HepG2 (cell line): ENCODE data around the gene SHLD1. TPM values are rescaled to one million over a fixed set of nuclear protein-coding genes. Genes with fewer than 3 reads are reported as not detected.

Experiments
- AHR ChIP-seq: IDR thresholded peaks from 2 replicates; pipeline ENCODE4 v1.6.1; 2018; ENCODE audit warnings: missing genetic modification reagents, missing compliant biosample characterization
- CCAR2 ChIP-seq: fragments of 200-400 bp; formaldehyde crosslinking; optimal IDR thresholded peaks from 2 replicates; pipeline ENCODE3; 2018; ENCODE audit warnings: low read depth, mild to moderate bottlenecking, low read length, moderate library complexity
- FOXA1 ChIP-seq, 2 experiments: fragments of 450-650 bp in 1 of 2; sonication (generic) in 1 of 2; formaldehyde crosslinking in 1 of 2; IDR thresholded peaks; 2 replicates each; pipeline versions ENCODE4 v1.4.0 to v1.6.1; 2016 to 2020; ENCODE audit warnings: missing genetic modification reagents in 1 of 2
- IKZF4 ChIP-seq: sonication (generic); formaldehyde crosslinking; IDR thresholded peaks from 2 replicates; pipeline ENCODE4 v1.5.1; 2020; ENCODE audit warnings: borderline replicate concordance, mild to moderate bottlenecking, low read depth, missing genetic modification reagents; ENCODE audit errors: not compliant biosample characterization
- KAT7 ChIP-seq: IDR thresholded peaks from 2 replicates; pipeline ENCODE4 v1.6.1; 2018; ENCODE audit warnings: borderline replicate concordance, missing compliant biosample characterization
- KAT8 ChIP-seq: IDR thresholded peaks from 2 replicates; pipeline ENCODE4 v1.6.1; 2016; ENCODE audit warnings: missing genetic modification reagents, missing compliant biosample characterization
- LCORL ChIP-seq, 2 experiments: fragments of 450-650 bp in 1 of 2; sonication (generic) in 1 of 2; formaldehyde crosslinking in 1 of 2; IDR thresholded peaks; 2 replicates each; pipeline versions ENCODE4 v1.5.0 to v1.6.1; 2017 to 2020; ENCODE audit warnings: antibody characterized with exemption in 1 of 2, missing genetic modification reagents in 1 of 2
- MEIS1 ChIP-seq: sonication (generic); formaldehyde crosslinking; IDR thresholded peaks from 2 replicates; pipeline ENCODE4 v1.9.0; 2021; ENCODE audit warnings: mild to moderate bottlenecking, missing genetic modification reagents, moderate library complexity, borderline replicate concordance
- PAF1 ChIP-seq: IDR thresholded peaks from 2 replicates; pipeline ENCODE4 v1.6.1; 2016; ENCODE audit warnings: missing genetic modification reagents, missing compliant biosample characterization
- ZNF510 ChIP-seq: sonication (generic); formaldehyde crosslinking; IDR thresholded peaks from 2 replicates; pipeline ENCODE4 v1.4.0; 2020; ENCODE audit warnings: low read depth, mild to moderate bottlenecking, missing genetic modification reagents
- ZNF605 ChIP-seq: sonication (generic); formaldehyde crosslinking; IDR thresholded peaks from 2 replicates; pipeline ENCODE4 v1.8.0; 2022; ENCODE audit warnings: mild to moderate bottlenecking, missing genetic modification reagents
- ZNF619 ChIP-seq: sonication (generic); formaldehyde crosslinking; IDR thresholded peaks from 2 replicates; pipeline ENCODE4 v1.4.0; 2020; ENCODE audit warnings: mild to moderate bottlenecking, missing genetic modification reagents
- ZNF772 ChIP-seq: sonication (generic); formaldehyde crosslinking; IDR thresholded peaks from 2 replicates; pipeline ENCODE4 v1.5.0; 2020; ENCODE audit warnings: mild to moderate bottlenecking, missing genetic modification reagents
- ZNF891 ChIP-seq: sonication (generic); formaldehyde crosslinking; IDR thresholded peaks from 2 replicates; pipeline ENCODE4 v1.5.0; 2020; ENCODE audit warnings: mild to moderate bottlenecking, missing genetic modification reagents
- polyA plus RNA-seq, 8 experiments: library from polyadenylated mRNA; depleted of rRNA in 3 of 8; stranded (reverse) in 7 of 8; unstranded in 1 of 8; fragments of >200 nt; fragmentation: Illumina TruSeq in 4 of 8; extraction: Trizol in 4 of 8; gene quantifications; 2 replicates each; pipeline versions ENCODE4 v1.2.1 to v1.2.3, GENCODE V29; 2011 to 2016; ENCODE audit warnings: low read depth in 4 of 8, missing spikeins in 1 of 8, mixed read lengths in 1 of 8; ENCODE audit not compliant: insufficient read depth in 1 of 8
- total RNA-seq, 5 experiments: library from RNA; depleted of rRNA; stranded (reverse); fragments of >200 nt; fragmentation: Illumina TruSeq; extraction: Trizol; gene quantifications; 2 replicates each; pipeline ENCODE4 v1.2.3, GENCODE V29; 2016; ENCODE audit warnings: low read depth in 1 of 5
- TF ChIP-seq, protein P1 (sequence below): sonication (generic); formaldehyde crosslinking; conservative IDR thresholded peaks from 2 replicates; pipeline ENCODE4 v1.8.0; 2022; ENCODE audit warnings: low read depth, missing genetic modification reagents
- TF ChIP-seq, protein P2 (sequence below): sonication (generic); formaldehyde crosslinking; IDR thresholded peaks from one replicate; pipeline ENCODE4 v1.5.1; 2020; ENCODE audit warnings: mild to moderate bottlenecking, missing genetic modification reagents; ENCODE audit errors: not compliant biosample characterization
- TF ChIP-seq, protein P3 (sequence below): fragments of 450-650 bp; IDR thresholded peaks from 2 replicates; pipeline ENCODE4 v1.6.1; 2017; ENCODE audit warnings: mild to moderate bottlenecking

SHLD1 gene
- total and polyA plus RNA-seq, 2 of the 13 experiments (the other 11 are each of a cell fraction or from before 2014, with no cell fraction given): 8.9 to 10.0 TPM

DNA sequence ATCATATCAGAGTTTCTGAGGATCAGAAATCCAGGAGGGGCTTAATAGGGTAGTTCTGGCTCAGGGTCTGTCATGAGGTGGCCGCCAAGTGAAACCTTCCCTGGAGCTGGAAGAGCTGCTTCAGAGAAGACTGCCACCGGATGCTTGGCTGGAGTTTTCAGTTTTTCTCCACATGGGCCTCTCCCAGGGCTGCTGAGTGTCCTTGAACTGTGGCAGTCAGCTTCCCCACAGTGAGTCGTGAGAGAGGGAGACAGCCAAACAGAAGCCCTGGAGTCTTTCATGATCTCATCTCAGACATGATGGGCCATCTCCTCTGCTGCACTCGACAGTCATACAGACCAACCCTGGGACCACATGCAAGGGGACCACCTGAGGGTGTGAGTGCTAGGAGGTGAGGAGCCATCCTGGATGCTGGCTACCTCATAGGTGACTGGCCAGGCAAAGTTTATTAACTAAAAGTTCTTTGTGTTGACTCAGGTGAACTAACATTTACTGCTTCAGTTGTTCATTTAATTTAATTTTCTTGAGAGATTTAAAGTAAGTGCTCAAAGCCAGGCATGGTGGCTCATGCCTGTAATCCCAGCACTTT lies 71.5 kb downstream of the SHLD1 start (continued):
- TF ChIP-seq, protein P1, sequence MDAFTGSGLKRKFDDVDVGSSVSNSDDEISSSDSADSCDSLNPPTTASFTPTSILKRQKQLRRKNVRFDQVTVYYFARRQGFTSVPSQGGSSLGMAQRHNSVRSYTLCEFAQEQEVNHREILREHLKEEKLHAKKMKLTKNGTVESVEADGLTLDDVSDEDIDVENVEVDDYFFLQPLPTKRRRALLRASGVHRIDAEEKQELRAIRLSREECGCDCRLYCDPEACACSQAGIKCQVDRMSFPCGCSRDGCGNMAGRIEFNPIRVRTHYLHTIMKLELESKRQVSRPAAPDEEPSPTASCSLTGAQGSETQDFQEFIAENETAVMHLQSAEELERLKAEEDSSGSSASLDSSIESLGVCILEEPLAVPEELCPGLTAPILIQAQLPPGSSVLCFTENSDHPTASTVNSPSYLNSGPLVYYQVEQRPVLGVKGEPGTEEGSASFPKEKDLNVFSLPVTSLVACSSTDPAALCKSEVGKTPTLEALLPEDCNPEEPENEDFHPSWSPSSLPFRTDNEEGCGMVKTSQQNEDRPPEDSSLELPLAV (CRISPR knock-in tag): no peak
- TF ChIP-seq LCORL (IDR thresholded peaks at IDR 0.05): no peak
- peak; percentile 70; the same call in 1 of the 2 replicates for TF ChIP-seq LCORL (CRISPR knock-in tag; IDR thresholded peaks at IDR 0.05)
- TF ChIP-seq KAT7 (CRISPR knock-in tag): peak; percentile 51; the same call in 1 of the 2 replicates
- no peak for TF ChIP-seq AHR
- TF ChIP-seq ZNF605 (CRISPR knock-in tag): peak; percentile 79; the same call in 1 of the 2 replicates
- TF ChIP-seq MEIS1 (CRISPR knock-in tag): peak; percentile 98; the same call in 1 of the 2 replicates
- TF ChIP-seq, protein P2, sequence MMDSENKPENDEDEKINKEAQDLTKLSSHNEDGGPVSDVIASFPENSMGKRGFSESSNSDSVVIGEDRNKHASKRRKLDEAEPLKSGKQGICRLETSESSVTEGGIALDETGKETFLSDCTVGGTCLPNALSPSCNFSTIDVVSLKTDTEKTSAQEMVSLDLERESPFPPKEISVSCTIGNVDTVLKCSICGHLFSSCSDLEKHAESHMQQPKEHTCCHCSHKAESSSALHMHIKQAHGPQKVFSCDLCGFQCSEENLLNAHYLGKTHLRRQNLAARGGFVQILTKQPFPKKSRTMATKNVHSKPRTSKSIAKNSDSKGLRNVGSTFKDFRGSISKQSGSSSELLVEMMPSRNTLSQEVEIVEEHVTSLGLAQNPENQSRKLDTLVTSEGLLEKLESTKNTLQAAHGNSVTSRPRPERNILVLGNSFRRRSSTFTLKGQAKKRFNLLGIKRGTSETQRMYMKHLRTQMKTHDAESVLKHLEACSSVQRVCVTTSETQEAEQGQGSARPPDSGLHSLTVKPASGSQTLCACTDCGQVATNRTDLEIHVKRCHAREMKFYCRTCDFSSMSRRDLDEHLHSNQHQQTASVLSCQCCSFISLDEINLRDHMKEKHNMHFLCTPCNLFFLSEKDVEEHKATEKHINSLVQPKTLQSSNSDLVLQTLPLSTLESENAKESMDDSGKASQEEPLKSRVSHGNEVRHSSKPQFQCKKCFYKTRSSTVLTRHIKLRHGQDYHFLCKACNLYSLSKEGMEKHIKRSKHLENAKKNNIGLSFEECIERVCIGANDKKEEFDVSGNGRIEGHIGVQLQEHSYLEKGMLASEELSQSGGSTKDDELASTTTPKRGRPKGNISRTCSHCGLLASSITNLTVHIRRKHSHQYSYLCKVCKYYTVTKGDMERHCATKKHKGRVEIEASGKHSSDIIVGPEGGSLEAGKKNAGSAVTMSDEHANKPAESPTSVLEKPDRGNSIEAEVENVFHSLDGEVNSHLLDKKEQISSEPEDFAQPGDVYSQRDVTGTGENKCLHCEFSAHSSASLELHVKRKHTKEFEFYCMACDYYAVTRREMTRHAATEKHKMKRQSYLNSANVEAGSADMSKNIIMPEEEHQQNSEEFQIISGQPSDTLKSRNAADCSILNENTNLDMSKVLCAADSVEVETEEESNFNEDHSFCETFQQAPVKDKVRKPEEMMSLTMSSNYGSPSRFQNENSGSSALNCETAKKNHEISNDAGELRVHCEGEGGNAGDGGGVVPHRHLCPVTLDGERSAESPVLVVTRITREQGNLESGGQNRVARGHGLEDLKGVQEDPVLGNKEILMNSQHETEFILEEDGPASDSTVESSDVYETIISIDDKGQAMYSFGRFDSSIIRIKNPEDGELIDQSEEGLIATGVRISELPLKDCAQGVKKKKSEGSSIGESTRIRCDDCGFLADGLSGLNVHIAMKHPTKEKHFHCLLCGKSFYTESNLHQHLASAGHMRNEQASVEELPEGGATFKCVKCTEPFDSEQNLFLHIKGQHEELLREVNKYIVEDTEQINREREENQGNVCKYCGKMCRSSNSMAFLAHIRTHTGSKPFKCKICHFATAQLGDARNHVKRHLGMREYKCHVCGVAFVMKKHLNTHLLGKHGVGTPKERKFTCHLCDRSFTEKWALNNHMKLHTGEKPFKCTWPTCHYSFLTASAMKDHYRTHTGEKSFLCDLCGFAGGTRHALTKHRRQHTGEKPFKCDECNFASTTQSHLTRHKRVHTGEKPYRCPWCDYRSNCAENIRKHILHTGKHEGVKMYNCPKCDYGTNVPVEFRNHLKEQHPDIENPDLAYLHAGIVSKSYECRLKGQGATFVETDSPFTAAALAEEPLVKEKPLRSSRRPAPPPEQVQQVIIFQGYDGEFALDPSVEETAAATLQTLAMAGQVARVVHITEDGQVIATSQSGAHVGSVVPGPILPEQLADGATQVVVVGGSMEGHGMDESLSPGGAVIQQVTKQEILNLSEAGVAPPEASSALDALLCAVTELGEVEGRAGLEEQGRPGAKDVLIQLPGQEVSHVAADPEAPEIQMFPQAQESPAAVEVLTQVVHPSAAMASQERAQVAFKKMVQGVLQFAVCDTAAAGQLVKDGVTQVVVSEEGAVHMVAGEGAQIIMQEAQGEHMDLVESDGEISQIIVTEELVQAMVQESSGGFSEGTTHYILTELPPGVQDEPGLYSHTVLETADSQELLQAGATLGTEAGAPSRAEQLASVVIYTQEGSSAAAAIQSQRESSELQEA (CRISPR knock-in tag): no peak
- TF ChIP-seq PAF1 (CRISPR knock-in tag): no peak
- TF ChIP-seq FOXA1 (IDR thresholded peaks at IDR 0.05): no peak
- TF ChIP-seq FOXA1 (CRISPR knock-in tag; IDR thresholded peaks at IDR 0.05): 0 out of 2 replicates have a peak, but pooled peaks have one; percentile 19
- peak; percentile 97 for TF ChIP-seq ZNF619 (CRISPR knock-in tag)
- TF ChIP-seq, protein P3, sequence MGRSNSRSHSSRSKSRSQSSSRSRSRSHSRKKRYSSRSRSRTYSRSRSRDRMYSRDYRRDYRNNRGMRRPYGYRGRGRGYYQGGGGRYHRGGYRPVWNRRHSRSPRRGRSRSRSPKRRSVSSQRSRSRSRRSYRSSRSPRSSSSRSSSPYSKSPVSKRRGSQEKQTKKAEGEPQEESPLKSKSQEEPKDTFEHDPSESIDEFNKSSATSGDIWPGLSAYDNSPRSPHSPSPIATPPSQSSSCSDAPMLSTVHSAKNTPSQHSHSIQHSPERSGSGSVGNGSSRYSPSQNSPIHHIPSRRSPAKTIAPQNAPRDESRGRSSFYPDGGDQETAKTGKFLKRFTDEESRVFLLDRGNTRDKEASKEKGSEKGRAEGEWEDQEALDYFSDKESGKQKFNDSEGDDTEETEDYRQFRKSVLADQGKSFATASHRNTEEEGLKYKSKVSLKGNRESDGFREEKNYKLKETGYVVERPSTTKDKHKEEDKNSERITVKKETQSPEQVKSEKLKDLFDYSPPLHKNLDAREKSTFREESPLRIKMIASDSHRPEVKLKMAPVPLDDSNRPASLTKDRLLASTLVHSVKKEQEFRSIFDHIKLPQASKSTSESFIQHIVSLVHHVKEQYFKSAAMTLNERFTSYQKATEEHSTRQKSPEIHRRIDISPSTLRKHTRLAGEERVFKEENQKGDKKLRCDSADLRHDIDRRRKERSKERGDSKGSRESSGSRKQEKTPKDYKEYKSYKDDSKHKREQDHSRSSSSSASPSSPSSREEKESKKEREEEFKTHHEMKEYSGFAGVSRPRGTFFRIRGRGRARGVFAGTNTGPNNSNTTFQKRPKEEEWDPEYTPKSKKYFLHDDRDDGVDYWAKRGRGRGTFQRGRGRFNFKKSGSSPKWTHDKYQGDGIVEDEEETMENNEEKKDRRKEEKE: no peak
- TF ChIP-seq IKZF4 (CRISPR knock-in tag): no peak
- TF ChIP-seq ZNF891 (CRISPR knock-in tag): peak; percentile 64; the same call in 1 of the 2 replicates
- TF ChIP-seq ZNF510 (CRISPR knock-in tag): peak; percentile 99
- peak; percentile 86 for TF ChIP-seq KAT8 (CRISPR knock-in tag)
- TF ChIP-seq ZNF772 (CRISPR knock-in tag): peak; percentile 68
- no peak for TF ChIP-seq CCAR2
